Thyroid gland (tissue), 4 donors: ENCODE measurements around the gene SLC38A10.

Source experiments
- CTCF ChIP-seq, 6 experiments: fragments of 200-600 bp in 3 of 6; fragments of 450-650 bp in 3 of 6; sonication (generic) in 3 of 6; IDR thresholded peaks; one replicate each; pipeline ENCODE4 v1.5.1; 2016 to 2019; ENCODE audit warnings: antibody characterized with exemption in 6 of 6, mild to moderate bottlenecking in 2 of 6, inconsistent platforms in 1 of 6, moderate library complexity in 1 of 6
- POLR2A ChIP-seq, 2 donors: fragments of 450-650 bp; IDR thresholded peaks; one replicate each; pipeline ENCODE4 v1.6.1; 2017; ENCODE audit warnings: antibody characterized with exemption in 2 of 2, mild to moderate bottlenecking in 2 of 2, moderate library complexity in 1 of 2

GRCh38 chr17:81272616-81273015 lies 22.5 kb downstream of the SLC38A10 start:
- TF ChIP-seq POLR2A (IDR thresholded peaks at IDR 0.05) (no peak), CTCF (IDR thresholded peaks at IDR 0.05) (no peak)
